HFF-Myc (cell line): Measurements from ENCODE around the gene PRSS3.
A peak's percentile ranks its signal among the peaks of the same experiment; 100 is the strongest.
"Not testable (repeated sequence)": the region's sequence is repeated elsewhere in the genome, so short reads cannot be mapped to it uniquely, and the experiment has no call there.

Source experiments
- DNase-seq: peaks from one replicate; pipeline ENCODE4 v3.0.0-alpha.2; 2011; ENCODE audit warnings: low read depth; ENCODE audit errors: extremely low read depth
- H3K4me3 ChIP-seq: replicated peaks from 2 replicates; pipeline ENCODE4 v1.5.1; 2011; ENCODE audit warnings: low read depth, mild to moderate bottlenecking, control low read depth, low read length
- CTCF ChIP-seq: IDR thresholded peaks from 2 replicates; pipeline ENCODE4 v1.5.1; 2012; ENCODE audit warnings: mild to moderate bottlenecking, low read depth, low read length, control low read depth; ENCODE audit errors: missing control alignments

PRSS3 gene

GRCh38 chr9:33762343-33762742 is 33.0 kb upstream of the PRSS3 start:
- TF ChIP-seq CTCF = no peak
- no peak for DNase-seq
- no peak overlapping the region for H3K4me3 ChIP-seq

- H3K4me3 ChIP-seq, DNase-seq: not testable (repeated sequence)
These were observed 31.7 kb upstream of the PRSS3 start for GRCh38 chr9:33763709-33764108.

GRCh38 chr9:33765411-33765810 is 29.9 kb upstream of the PRSS3 start:
- TF ChIP-seq CTCF = no peak
- no peak for DNase-seq
- H3K4me3 ChIP-seq = no peak overlapping the region

GRCh38 chr9:33770156-33770880 is 25.0 kb upstream of the PRSS3 start:
- H3K4me3 ChIP-seq, DNase-seq: not testable (repeated sequence)

GRCh38 chr9:33773135-33773534 is 22.2 kb upstream of the PRSS3 start:
- not testable (repeated sequence) for H3K4me3 ChIP-seq, DNase-seq

GRCh38 chr9:33774074-33774659 is 21.2 kb upstream of the PRSS3 start:
- not testable (repeated sequence) for DNase-seq, H3K4me3 ChIP-seq

- H3K4me3 ChIP-seq = no peak overlapping the region
- no peak for DNase-seq
- TF ChIP-seq CTCF = no peak
These were observed 18.8 kb upstream of the PRSS3 start for GRCh38 chr9:33776578-33776977.

GRCh38 chr9:33778700-33779351 is 16.5 kb upstream of the PRSS3 start:
- no peak for DNase-seq
- peak; percentile 86 for TF ChIP-seq CTCF
- H3K4me3 ChIP-seq = no peak overlapping the region

- no peak for TF ChIP-seq CTCF
- DNase-seq = no peak
- H3K4me3 ChIP-seq = no peak overlapping the region
These were observed 15.1 kb upstream of the PRSS3 start for GRCh38 chr9:33780276-33780675.
